Thyroid gland (tissue), 4 donors: ENCODE data around the gene AFAP1. TPM values are rescaled to one million over a fixed set of nuclear protein-coding genes. Genes with fewer than 3 reads are reported as not detected.

Experiments used
- DNase-seq, 2 donors: peaks; one replicate each; pipeline ENCODE4 v3.0.0-alpha.2; 2019
- H3K27ac ChIP-seq, 3 donors: fragments of 200-600 bp; sonication (generic); 1 replicate in 2 of 3; 2 replicates in 1 of 3; pipeline ENCODE4 v1.5.1; 2016 to 2019; ENCODE audit warnings: mild to moderate bottlenecking in 1 of 3, moderate library complexity in 1 of 3
- H3K27me3 ChIP-seq: fragments of 200-600 bp; sonication (generic); one replicate; pipeline ENCODE4 v1.5.1; 2019
- H3K36me3 ChIP-seq, 2 donors: fragments of 200-600 bp; sonication (generic); one replicate each; pipeline ENCODE4 v1.5.1; 2016 to 2019
- H3K4me1 ChIP-seq, 2 donors: fragments of 200-600 bp; sonication (generic); one replicate each; pipeline ENCODE4 v1.5.1; 2017 to 2019
- H3K4me3 ChIP-seq, 3 donors: fragments of 200-600 bp; sonication (generic); replicated peaks in 1 of 3; 1 replicate in 2 of 3; 2 replicates in 1 of 3; pipeline ENCODE4 v1.5.1; 2016; ENCODE audit warnings: mild to moderate bottlenecking in 1 of 3
- H3K9me3 ChIP-seq: fragments of 200-600 bp; sonication (generic); one replicate; pipeline ENCODE4 v1.5.1; 2017
- POLR2A ChIP-seq, 2 donors: fragments of 450-650 bp; IDR thresholded peaks; one replicate each; pipeline ENCODE4 v1.6.1; 2017; ENCODE audit warnings: antibody characterized with exemption in 2 of 2, mild to moderate bottlenecking in 2 of 2, moderate library complexity in 1 of 2
- WGBS, 2 donors: methylation state at CpG; one replicate each; pipeline ENCODE4 v1.1.5; 2017; 5-methylcytosine and 5-hydroxymethylcytosine counted together
- intact Hi-C: fragments of 100-400 bp; cut with DNase I; formaldehyde crosslinking; loops from one replicate; pipeline ENCODE4 v1.15.1; 2023
- total RNA-seq, 4 donors: library from RNA; depleted of rRNA; stranded (reverse); fragments of >200 nt; gene quantifications; one replicate each; pipeline ENCODE4 v1.2.3, GENCODE V29; 2016
- TF ChIP-seq, protein P1 (sequence below), 6 experiments: fragments of 200-600 bp in 3 of 6; fragments of 450-650 bp in 3 of 6; sonication (generic) in 3 of 6; IDR thresholded peaks; one replicate each; pipeline ENCODE4 v1.5.1; 2016 to 2019; ENCODE audit warnings: antibody characterized with exemption in 6 of 6, mild to moderate bottlenecking in 2 of 6, inconsistent platforms in 1 of 6, moderate library complexity in 1 of 6

Gene AFAP1
- total RNA-seq, 4 donors from 2014 or later = 12.3 to 33.3 (median 26.2) TPM

DNA sequence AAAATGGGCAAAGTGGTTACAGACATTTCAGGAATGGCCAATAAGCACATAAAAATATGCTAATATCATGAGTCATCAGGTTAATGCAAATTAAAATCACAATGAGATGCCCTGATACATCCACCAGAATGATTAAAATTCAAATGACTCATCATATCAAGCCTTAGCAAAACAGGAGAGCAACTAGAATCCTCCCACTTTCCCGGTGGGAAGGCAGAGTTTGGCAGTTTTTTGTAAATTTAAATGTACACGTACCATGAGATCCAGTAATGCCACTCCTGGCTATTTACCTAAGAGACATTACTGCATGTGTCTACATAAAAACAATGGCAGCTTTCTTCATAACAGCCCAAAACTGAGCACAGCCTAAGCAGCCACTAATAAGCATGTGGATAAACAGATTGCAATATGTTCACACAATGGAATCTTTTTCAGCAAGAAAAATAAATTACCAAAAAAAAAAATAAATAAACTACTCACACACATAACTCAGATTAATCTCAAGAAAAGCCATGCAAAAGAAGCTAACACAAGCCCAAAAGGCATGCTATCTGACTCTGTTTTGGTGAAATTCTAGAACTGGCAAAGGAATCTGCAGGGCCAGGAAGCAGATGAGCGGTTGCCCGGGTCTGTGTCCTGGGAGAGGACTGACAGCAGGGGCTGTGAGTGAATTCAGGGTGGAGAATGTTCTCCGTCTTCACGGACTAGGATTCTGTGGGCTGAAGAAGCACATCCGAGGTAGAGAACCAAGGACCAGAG, 48.8 kb downstream of the AFAP1 start:
- no peaks in the 10 kb centered on the region for H3K27me3 ChIP-seq
- DNase-seq = no peak
- no peak for TF ChIP-seq POLR2A (IDR thresholded peaks at IDR 0.05)
- TF ChIP-seq, protein P1, sequence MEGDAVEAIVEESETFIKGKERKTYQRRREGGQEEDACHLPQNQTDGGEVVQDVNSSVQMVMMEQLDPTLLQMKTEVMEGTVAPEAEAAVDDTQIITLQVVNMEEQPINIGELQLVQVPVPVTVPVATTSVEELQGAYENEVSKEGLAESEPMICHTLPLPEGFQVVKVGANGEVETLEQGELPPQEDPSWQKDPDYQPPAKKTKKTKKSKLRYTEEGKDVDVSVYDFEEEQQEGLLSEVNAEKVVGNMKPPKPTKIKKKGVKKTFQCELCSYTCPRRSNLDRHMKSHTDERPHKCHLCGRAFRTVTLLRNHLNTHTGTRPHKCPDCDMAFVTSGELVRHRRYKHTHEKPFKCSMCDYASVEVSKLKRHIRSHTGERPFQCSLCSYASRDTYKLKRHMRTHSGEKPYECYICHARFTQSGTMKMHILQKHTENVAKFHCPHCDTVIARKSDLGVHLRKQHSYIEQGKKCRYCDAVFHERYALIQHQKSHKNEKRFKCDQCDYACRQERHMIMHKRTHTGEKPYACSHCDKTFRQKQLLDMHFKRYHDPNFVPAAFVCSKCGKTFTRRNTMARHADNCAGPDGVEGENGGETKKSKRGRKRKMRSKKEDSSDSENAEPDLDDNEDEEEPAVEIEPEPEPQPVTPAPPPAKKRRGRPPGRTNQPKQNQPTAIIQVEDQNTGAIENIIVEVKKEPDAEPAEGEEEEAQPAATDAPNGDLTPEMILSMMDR (IDR thresholded peaks at IDR 0.05) = no peak
- intact Hi-C loops = no loop called here
- no peak overlapping the region for H3K4me3 ChIP-seq
- H3K36me3 ChIP-seq = no peaks in the 10 kb centered on the region
- H3K9me3 ChIP-seq = no peaks in the 10 kb centered on the region
- 68 to 71% methylated on average over 7 of the region's 7 CpGs for WGBS, 2 donors
- no peak overlapping the region for H3K27ac ChIP-seq
- H3K4me1 ChIP-seq = peaks cover 0 to 9% of the 10 kb centered on the region in 2 donors

DNA sequence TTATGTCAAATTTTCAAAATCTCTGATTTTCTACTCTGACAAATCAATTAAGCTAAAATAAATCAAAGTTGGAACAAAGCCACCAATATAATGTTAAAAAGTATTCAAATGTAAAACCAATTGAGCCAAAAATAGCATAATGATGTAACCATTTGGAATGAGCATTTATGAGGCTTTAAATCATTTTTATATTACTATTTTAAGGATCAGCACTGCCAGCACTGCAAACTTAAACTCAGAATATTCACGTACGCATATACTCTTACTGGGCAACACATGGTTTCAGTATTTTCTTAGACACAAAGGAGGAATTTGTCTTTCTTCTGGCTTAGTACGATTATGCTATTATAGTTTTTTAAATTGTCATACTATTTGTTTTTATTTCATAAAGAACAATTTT, 52.2 kb downstream of the AFAP1 start:
- 92 to 95% methylated on average over 3 of the region's 3 CpGs for WGBS, 2 donors
- intact Hi-C loops = no loop called here
- no peaks in the 10 kb centered on the region for H3K36me3 ChIP-seq
- TF ChIP-seq, protein P1 (IDR thresholded peaks at IDR 0.05) = no peak
- no peak for TF ChIP-seq POLR2A (IDR thresholded peaks at IDR 0.05)
- peaks cover 0 to 9% of the 10 kb centered on the region in 2 donors for H3K4me1 ChIP-seq
- no peaks in the 10 kb centered on the region for H3K27me3 ChIP-seq
- no peak for DNase-seq
- no peak overlapping the region for H3K27ac ChIP-seq
- no peak overlapping the region for H3K4me3 ChIP-seq
- H3K9me3 ChIP-seq = no peaks in the 10 kb centered on the region

DNA sequence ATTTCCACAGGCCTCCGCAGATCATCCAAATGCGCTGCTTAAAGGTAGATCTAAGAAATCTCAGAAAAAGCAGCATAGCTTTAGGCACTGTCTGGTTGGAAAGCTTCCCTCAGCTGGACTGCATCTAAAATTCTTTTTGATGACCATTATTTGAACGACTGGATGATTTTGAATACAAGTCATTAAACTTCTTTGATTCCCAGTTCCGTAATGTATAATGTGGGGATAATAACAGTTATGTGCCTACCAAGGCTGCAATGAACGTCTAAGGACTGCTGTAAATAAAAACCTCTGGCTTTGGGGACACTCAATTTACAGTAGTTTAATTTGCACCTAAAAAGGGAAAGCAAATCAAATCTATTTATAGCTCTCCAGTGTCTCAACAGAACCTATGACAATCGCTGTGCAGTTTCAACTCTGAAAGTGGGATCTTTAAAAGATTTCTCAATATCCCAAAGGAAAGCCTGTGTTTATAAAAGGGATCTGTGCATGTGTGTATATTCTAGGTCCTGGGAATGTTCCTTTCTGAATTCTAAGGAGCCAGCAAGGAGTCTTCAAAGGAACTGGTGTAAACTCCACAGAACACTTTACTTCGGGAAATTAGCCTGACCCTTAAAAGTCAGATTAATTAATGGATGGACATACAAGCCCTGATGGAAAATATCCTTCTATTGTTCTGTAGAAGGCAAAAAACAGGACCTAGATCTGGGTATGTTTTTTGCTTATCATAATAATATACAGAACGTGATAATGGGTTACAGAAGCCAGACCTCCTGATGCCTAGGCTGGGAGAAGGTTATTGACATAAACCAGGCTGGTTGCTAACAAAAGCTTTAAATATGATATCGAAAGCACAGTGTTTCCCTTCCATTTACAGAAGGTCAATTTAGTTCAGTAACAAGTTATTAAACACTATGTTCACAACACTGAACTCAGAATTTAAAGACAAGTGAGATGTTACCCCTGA, 53.4 kb downstream of the AFAP1 start:
- intact Hi-C loops = no loop called here
- Histone ChIP-seq H3K27ac (no peak overlapping the region), H3K4me1 (peaks cover 0 to 9% of the 10 kb centered on the region in 2 donors)

DNA sequence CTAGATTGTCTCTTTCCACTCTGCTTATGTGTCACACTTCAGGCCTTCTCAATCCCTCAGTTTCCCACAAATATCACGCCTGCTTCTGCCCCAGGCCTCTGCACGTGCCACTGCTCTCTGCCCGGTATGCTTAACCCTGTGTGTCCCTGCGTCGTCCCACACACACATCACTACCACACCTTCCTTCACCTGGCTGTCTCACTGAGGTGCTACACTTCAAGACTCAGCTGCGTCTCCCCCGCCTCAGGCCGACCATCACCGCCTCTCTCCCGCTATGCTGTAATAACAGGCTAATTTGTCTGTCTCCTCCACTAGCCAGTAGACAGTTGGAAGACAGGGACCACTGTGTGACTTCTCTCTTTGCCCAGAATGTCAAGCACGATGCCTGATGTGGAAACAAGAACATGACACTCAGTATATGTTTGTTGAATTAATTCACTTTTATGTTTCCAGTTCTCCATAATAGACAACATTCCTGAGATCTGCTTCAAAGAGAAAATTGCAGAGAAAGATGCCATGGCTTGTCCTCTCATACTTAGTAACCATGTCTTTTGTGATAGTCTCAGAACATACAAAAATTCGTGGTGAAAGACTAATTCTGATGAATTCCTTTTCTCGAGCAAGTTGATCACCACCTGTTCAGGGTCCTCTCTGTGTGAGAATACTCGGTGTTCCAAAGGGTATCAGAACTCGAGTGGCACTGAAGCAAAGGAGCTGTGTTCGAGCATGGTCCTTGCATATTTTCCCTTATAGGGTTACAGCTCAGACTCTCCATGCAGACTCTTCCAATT, 54.2 kb downstream of the AFAP1 start:
- intact Hi-C loops = no loop called here
- no peak for DNase-seq
- WGBS, 2 donors = 87 to 91% methylated on average over 16 of the region's 16 CpGs
- Histone ChIP-seq H3K27ac (no peak overlapping the region), H3K4me3 (no peak overlapping the region), H3K4me1 (peaks cover 0 to 2% of the 10 kb centered on the region in 2 donors), H3K27me3 (no peaks in the 10 kb centered on the region), H3K36me3 (no peaks in the 10 kb centered on the region), H3K9me3 (no peaks in the 10 kb centered on the region)
- TF ChIP-seq POLR2A (IDR thresholded peaks at IDR 0.05) = no peak
- TF ChIP-seq, protein P1 (IDR thresholded peaks at IDR 0.05) = no peak

More for the DNA sequence above, 53.4 kb downstream of the AFAP1 start:
- no peaks in the 10 kb centered on the region for H3K9me3 ChIP-seq
- H3K36me3 ChIP-seq = no peaks in the 10 kb centered on the region
- DNase-seq = no peak
- H3K4me3 ChIP-seq = no peak overlapping the region
- 74 to 76% methylated on average over 9 of the region's 9 CpGs for WGBS, 2 donors
- H3K27me3 ChIP-seq = no peaks in the 10 kb centered on the region
- TF ChIP-seq, protein P1 (IDR thresholded peaks at IDR 0.05) = no peak
- no peak for TF ChIP-seq POLR2A (IDR thresholded peaks at IDR 0.05)
